GM19438 (cell line): Measurements from ENCODE around the gene HOXA9.

Experiments used
- ATAC-seq: cut with Tn5 transposase; IDR thresholded peaks from one replicate; pipeline ENCODE4 v1.9.1; 2021; ENCODE audit warnings: low read depth; ENCODE audit not compliant: unreplicated experiment

The HOXA9 gene

GRCh38 chr7:27188386-27189294, 23.3 kb upstream of the HOXA9 start:
- ATAC-seq = no peak

GRCh38 chr7:27187475-27188385, 22.4 kb upstream of the HOXA9 start:
- ATAC-seq = no peak

GRCh38 chr7:27186668-27187474, 21.5 kb upstream of the HOXA9 start:
- no peak for ATAC-seq

- ATAC-seq = no peak
Measured at GRCh38 chr7:27185854-27186667, 20.7 kb upstream of the HOXA9 start.

- no peak for ATAC-seq
Measured at GRCh38 chr7:27185013-27185853, 19.9 kb upstream of the HOXA9 start, which contains the start of gene HOXA11. Gene HOXA11 (minus strand): TSS chr7:27185232. CDS start chr7:27185144, 88 bp downstream.

- ATAC-seq = no peak
Measured at GRCh38 chr7:27184337-27185012, 19.1 kb upstream of the HOXA9 start.

GRCh38 chr7:27183682-27184336, 18.5 kb upstream of the HOXA9 start:
- no peak for ATAC-seq

GRCh38 chr7:27182861-27183681, 17.7 kb upstream of the HOXA9 start:
- ATAC-seq = no peak

- no peak for ATAC-seq
Measured at GRCh38 chr7:27182285-27182841, 17.0 kb upstream of the HOXA9 start.

GRCh38 chr7:27181795-27182275, 16.5 kb upstream of the HOXA9 start:
- no peak for ATAC-seq

GRCh38 chr7:27180431-27181420, 15.4 kb upstream of the HOXA9 start:
- ATAC-seq = no peak

GRCh38 chr7:27179503-27180430, 14.4 kb upstream of the HOXA9 start:
- no peak for ATAC-seq

- no peak for ATAC-seq
Measured at GRCh38 chr7:27179030-27179429, 13.7 kb upstream of the HOXA9 start.

- ATAC-seq = no peak
Measured at GRCh38 chr7:27178366-27178765, 13.0 kb upstream of the HOXA9 start.
